NCI-H1694 (cell line): ENCODE data around the gene TSPAN31.
"Not testable (repeated sequence)": the region's sequence is repeated elsewhere in the genome, so short reads cannot be mapped to it uniquely, and the experiment has no call there.

Experiments
- DNase-seq: peaks from one replicate; lab custom pipeline; 2025; lab: John Stamatoyannopoulos, UW

TSPAN31 gene

DNA sequence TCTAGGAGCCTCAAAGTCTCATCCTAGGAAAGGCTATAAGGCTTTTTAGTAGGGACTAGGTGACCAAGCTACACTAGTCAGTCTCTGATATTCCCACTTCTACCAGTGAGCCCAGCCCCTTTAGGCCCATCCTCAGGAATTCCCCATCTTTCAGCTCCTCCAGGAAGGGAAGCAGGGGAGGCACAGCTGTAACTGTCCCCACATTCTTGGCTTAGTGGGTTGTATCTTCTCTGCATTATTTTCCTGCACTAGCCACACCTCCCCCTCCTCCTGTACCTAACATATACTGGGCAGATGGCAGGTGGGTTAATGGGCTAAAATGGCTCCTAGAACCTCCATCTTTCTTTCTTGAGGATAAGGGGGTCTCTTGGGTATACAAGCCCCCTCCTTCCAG, 22.5 kb downstream of the TSPAN31 start:
- DNase-seq, result no peak

DNA sequence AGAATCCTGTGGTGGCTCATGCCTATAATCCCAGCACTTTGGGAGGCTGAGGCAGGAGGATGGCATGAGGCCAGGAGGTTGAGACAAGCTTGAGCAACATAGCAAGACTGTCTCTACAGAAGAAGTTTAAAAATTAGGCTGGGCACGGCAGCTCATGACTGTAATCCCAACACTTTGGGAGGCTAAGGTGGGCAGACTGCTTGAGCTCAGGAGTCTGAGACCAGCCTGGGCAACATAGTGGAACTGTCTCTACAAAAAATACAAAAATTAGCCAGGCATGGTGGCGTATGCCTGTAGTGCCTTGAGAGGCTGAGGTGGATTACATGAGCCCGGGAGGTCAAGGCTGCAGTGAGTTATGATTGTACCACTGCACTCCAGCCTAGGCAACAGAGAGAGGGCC, 23.0 kb downstream of the TSPAN31 start:
- DNase-seq, result no peak

DNA sequence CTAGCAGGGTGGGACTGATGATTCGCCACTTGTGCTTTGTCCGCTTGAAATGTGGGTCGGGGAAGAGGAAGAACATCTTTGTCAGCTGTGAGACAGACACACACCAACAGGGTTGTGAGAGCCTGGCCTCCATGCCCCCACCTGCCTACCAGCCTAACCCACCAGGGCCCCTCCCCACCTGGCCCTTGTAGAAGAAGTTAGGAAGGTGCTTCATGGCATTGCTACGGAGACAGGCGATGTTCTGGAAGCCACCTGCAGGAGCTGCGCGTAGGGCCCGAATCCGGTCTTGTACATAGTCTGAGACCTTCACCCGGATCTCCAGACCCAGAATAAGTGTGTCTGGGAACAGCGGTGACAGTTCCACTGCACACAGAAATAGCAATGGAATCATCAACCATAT, 24.8 kb downstream of the TSPAN31 start:
- no peak for DNase-seq

DNA sequence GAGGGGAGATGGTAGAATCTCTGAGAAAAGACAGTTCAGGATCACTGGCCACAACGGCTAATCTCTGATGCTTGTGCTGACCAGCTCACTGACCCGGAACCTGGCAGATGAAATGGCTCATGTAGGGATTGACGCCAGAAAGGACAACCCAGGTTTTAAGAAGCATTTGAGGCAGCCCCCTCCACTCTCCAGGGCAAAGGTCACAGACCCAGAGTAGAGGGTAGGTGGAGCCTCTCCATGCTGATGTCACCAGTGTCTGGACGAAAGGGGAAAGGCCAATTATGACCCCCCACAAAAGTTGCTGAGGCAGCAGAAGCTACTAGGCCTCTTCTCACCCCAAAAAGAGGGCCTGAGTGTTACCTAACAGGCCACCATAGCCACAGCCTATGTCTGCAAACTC, 25.9 kb downstream of the TSPAN31 start:
- no peak for DNase-seq

DNA sequence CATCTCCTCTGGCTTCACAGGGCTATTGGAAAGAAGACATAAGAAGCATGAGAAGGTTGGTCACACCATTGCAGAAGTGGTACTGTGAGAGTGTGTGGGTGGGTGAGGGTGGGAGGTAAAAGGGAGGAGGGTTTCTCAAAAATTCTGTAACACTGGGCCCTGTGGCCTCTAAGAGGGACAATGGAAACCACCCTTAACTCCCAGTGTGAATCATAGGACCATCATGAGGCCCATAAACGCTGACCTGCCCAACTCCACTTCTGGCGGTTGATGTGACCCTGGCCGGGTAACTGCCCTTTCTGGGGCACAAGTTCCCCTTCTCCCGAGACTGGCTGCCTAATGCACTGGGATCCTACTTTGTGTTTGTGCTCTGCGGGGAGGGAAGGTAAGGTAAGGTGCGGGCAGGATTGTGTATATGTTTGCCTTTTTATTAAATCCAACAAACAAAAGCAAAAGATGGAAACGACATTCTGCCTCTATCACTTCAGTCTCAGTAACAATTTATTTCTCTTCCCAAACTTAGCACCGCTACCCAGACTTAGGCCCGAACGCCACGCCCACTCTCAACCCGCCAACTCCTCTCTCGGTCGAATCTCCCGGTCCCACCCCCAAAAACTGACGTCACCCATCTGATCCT, 26.5 kb downstream of the TSPAN31 start:
- peak; percentile 86 for DNase-seq

DNA sequence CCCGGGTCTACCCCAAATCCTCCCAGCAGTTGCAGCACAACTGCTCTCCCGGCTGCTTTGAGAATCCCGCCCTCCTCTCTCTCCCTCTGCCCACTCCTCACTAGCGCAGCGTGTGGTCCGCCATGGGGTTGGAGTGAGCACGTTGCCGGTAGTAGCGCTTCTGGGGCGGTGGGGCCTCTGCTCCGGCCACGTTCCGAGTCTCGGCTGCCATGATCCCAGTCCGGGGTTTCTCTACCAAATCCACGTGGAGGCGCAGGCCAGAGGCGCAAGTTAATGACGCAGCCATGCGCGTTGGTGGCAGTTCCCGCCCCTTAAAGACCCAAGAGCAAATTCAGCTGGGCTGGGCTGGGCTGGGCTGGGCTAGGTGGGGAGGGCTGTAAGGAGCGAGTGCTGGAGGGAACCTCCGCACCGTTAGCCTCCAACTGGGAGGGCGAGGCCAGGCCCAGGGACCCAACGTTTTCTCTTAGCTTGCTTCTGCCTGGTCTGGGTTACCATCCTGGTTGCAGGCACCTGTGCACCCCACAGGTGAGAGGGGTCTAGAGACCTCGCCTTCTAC, 27.1 kb downstream of the TSPAN31 start, which contains the start of gene METTL1:
Gene METTL1 (minus strand): TSS at position 233 of the 556 bp plus-strand sequence. CDS start 22 bp downstream, at position 211.
- DNase-seq, result peak; percentile 94

DNA sequence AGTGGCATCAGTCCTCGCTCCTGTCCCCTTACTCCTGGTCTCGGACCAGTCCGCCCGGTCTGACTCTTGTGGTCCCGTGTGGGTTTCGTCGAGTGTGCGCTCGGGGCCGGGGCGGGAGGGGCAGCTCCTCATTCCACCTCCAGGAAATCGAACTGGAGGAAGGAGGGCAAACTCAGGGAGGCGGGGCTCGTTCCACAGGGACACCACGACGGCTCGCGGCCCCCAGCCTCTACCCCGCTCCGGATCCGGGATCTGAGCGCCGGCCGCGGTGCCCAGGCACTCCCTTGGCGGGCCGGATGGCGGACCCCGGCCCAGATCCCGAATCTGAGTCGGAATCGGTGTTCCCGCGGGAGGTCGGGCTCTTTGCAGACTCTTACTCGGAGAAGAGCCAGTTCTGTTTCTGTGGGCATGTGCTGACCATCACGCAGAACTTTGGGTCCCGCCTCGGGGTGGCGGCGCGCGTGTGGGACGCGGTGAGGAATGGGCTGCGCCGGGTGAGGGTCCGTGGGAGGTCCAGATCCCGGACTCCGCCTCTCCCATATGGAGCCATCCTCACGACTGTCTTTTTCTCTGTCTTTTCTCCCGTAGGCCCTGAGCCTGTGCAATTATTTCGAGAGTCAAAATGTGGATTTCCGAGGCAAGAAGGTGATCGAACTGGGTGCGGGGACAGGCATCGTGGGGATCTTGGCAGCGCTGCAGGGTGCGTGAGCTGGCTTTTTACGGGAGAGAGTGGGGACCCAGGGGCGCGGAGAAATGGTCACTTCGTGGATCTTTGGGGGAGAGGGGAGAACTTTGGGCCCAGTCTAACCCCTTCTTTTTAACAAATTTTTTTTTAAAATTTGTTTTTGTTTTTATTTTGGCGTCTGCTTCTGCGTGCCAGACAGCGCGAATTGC, 27.8 kb downstream of the TSPAN31 start, which contains the start of gene EEF1AKMT3:
Gene EEF1AKMT3 (plus strand): TSS at position 186 of the 894 bp plus-strand sequence. CDS start 111 bp downstream, at position 297.
- no peak for DNase-seq

DNA sequence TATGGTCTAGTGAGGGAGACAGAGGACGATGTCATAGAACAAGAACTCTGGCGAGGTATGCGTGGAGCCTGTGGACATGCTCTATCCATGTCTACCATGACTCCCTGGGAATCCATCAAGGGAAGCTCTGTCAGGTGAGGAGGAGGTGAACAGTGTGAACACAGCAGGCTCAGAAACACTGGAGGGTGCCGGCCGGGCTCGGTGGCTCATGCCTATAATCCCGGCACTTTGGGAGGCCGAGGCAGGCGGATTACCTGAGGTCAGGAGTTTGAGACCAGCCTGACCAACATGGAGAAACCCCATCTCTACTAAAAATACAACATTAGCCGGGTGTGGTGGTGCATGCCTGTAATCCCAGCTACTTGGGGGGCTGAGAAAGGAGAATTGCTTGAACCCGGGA, 29.8 kb downstream of the TSPAN31 start:
- not testable (repeated sequence) for DNase-seq

DNA sequence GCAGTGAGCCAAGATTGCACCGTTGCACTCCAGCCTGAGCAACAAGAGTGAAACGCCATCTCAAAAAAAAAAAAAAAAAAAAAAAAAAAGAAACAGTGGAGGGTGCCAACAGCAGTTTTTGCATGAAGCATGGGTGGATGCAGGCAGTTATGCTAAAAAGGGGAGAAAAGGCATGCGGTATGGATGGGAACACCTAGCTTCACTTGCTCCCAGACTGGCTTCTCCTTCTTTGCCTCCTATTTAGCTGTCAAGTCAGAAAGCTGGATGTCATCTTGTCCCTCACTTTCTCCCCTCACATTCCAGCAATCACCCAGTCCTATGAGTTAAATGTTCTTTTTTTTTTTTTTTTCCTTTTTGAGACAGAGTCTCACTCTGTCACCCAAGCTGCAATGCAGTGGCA, 30.2 kb downstream of the TSPAN31 start:
- no peak for DNase-seq

DNA sequence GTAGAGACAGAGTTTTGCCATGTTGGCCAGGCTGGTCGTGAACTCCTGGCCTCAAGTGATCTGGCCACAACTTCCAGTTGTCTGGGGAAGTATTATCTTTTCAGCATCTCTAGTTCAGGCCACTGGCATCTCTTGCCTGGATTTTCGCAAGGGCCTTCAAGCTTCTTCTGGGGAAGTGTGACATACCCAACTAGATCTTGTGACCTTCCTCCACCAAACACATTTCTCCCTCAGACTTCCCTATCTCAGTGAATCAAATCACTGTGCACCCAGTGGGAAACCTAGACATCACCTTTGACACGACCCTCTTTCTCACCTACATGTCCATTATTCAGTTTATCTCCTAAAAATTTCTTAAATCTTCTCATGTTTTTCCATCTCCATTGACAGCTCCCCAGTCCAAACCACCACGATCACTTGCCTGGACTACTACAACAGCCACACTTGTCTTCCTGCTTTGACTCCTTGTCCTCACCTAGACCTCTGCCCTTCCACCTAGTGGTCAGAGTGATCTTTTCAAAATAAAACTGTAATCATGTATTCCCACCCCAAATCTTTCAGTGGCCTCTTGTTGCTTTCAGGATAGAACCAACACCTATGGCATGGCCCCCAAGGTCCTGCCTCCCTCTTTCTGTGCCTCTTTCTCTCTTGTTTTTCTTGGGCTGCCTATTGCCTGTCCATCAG, 30.9 kb downstream of the TSPAN31 start:
- no peak for DNase-seq

DNA sequence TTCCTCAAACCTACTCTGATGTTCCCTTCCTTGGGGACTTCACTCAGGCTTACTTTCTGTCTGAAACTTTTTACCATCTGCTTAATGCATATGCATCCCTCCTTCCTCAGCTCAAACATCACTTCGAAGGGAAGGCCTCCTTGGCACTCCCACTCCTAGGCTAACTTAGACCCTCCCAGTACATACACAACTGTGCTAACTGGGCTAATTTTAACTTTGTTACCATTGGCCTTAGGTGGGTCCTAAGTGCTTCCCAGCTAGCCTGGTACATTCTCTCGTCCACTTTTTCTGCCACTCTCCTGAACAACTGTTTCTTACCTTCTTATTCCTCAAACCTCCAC, 31.4 kb downstream of the TSPAN31 start:
- no peak for DNase-seq

DNA sequence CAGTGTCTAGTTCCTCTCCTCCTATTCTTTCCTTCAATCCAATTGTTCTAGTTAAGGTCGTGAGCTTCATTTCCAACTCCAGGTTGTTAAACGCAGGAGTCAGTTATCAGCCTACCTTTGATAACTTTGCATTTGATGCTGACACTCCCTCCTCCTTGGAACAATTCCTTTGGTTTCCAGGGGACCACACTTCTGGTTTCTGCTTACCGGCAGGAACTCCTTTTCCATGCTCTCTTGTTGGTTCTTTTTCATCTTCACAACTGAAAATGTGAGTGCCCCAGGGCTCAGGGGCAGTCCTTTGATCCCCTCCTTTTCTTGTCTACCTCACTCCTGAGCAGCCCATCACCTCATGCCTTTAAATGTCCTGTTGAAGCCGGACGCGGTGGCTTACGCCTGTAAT, 32.5 kb downstream of the TSPAN31 start:
- no peak for DNase-seq

DNA sequence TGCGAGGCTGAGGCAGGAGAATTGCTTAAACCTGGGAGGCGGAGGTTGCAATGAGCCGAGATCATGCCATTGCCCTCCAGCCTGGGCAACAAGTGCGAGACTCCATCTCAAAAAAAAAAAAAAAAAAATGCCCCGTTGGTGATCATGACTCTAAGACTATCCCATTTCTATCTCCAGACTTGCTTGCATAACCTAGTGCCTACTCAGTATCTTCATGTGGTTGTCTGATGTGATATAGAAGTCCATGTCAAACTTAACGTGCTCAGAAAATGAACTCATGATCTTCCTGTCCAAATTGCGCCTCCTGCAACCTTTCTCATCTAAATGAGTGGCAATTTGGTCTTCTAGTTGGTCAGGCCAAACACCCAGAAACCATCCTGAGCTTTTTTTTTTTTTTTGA, 33.1 kb downstream of the TSPAN31 start:
- DNase-seq, result no peak

DNA sequence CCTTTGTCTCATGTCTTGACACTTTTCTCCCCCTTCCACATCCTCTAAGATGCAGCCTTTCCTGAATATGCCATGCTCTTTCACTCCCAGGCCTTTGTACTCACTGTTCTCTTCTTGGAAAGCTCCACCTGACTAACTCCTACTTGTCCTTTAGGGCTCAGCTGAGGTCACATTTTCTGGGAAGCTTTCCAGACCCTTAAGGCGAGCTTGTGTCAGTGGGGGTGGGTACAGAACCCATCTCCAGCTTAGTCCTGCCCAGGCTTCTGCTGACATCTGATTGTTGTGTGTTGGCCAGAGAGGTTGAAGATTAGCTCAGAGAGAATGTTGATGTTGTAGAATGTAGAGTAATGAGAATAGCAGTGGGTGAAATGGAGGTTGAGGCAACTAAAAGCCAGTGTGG, 34.9 kb downstream of the TSPAN31 start:
- no peak for DNase-seq

DNA sequence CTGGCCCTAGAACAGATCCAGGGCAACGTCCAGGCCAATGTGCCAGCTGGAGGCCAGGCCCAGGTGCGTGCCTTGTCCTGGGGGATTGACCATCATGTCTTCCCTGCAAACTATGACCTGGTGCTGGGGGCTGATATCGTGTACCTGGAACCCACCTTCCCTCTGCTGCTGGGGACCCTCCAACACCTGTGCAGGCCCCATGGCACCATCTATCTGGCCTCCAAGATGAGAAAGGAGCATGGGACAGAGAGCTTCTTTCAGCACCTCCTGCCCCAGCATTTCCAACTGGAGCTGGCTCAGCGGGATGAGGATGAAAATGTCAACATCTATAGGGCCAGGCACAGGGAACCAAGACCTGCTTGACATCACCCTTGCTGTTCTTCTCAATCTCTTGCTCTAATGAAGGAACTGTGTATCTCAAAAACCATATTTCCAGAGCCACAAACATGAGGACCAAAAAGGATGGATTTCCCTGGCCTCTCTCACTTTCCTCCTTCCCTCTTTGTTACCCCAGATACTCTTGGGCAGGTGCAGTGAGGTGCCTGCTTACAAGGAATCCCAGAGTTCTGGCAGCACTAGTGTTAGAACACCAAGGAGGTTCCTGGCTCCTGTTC, 35.6 kb downstream of the TSPAN31 start:
- no peak for DNase-seq

DNA sequence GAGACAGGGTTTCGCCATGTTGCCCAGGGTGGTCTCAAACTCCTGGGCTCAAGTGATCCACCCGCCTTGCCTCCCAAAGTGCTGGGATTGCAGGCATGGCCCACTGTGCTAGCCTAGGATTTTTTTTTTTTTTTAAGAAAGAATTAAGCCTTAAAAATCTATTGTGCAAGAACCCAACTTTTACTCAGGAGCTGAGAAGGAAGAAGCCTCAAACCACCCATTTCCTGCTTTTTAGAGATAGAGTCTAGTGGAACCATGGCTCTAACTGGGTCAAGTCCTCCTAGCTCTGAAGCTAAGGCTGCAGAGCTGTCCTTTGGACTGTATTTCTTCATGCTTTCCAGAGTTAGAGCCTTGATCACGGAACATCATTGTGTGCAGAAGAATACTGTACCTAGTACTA, 36.4 kb downstream of the TSPAN31 start:
- no peak for DNase-seq

DNA sequence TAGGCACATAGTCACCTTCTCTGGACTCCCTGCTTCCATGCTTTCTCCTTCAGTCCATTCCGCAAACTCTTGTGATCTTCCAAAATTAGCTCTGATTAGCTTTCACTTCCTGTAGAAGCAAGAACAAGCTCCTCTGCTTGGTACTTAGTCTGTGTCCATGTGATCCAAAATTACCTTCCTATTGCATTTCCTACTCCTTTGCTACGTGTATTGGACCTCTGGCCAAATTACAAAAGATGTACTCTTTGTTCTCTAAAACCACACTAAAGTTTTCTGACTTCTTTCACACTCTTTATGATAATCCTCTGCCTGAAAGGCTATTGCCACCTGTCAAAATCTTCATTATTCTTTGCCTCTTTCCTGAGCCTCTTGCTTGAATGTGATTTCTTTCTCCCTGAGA, 37.0 kb downstream of the TSPAN31 start:
- no peak for DNase-seq

DNA sequence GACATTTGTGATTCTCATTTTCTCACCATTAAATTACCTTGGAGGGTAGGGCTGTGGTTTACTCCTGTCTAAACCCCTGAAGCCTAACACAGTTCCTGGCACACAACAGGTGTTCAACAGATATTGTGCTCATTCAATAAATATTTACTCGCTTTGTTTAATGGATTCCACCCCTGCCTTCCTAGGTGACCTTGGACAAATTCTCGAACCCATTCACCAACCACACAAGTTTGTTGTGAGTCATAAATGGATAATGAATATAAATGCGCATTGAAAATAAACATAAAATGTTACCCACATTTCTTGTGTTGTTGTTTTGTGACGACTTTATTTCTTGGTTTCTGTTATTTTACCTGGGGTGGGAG, 37.4 kb downstream of the TSPAN31 start:
- no peak for DNase-seq

DNA sequence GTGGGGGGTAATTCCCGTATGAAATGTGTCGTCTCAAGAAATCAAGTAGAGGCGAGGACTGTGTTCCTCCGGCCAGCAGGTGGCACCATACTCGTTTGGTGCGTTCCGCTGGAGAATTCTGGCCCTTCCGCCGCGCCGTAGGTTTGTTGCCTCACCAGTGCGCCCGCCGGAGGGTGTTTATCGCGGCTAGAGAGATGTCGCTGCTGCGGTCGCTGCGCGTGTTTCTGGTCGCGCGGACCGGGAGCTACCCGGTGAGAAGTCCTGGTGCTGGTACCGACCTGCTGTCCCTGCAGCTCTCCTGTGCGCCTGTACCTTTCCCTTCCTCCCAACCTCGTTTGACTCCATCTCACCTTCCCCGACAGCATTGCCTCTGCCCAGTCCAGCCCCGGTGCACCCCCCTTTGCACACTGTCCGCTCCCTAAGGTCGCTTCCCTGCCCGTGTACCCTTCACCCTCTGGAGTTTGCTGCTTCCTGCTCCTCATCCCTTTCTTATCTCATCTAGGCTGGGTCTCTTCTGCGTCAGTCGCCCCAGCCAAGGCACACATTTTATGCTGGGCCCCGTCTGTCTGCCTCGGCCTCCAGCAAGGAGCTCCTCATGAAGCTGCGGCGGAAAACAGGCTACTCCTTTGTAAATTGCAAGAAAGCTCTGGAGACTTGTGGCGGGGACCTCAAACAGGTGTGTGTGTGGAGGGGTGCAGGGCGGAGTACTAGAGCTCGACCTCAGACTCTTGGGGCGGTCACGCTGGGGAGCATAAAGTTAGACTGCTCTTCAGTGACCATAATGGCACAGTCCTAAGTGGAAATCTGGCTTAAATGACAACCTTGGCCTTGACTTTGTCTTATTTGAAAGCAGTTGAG, 38.0 kb downstream of the TSPAN31 start, which contains the start of gene TSFM:
Gene TSFM (plus strand): TSS at position 180 of the 858 bp plus-strand sequence. CDS start 15 bp downstream, at position 195.
- peak; percentile 77 for DNase-seq

DNA sequence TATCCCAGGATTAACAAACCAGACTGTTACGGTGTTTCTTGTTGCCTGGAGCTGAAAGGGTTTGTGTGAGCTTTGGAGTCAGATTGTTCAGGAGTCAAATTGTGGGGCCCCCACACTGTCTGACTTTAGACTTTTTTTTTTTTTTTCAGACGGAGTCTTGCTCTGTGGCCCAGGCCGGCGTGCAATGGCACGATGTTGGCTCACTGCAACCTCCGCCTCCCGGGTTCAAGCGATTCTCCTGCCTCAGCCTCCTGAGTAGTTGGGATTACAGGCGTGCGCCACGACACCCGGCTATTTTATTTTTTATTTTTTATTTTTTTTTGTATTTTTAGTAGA, 38.6 kb downstream of the TSPAN31 start:
- DNase-seq, result no peak

DNA sequence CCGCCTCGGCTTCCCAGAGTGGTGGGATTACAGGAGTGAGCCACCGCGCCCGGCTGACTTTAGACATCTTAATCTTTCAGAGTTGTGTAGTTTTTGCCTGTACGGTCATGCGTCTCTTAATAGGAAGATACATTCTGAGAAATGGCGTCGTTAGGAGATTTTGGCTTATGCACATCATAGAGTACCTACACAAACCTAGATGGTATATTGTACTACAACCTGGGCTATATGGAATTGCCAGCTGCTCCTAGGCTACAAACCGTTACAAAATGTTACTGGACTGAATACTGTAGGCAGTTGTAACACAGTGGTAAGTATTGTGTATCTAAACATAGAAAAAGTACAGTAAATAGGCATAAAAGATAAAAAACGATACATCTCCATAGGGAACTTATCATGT, 39.0 kb downstream of the TSPAN31 start:
- DNase-seq, result no peak
